Measurements from ENCODE around the gene DAB2. TPM values are rescaled to one million over a fixed set of nuclear protein-coding genes. Genes with fewer than 3 reads are reported as not detected.

Gene DAB2
- total and polyA plus RNA-seq, 2 of the 8 experiments (the other 6 are each of a cell fraction or from before 2014, with no cell fraction given) = 2.6 to 4.9 TPM

DNA sequence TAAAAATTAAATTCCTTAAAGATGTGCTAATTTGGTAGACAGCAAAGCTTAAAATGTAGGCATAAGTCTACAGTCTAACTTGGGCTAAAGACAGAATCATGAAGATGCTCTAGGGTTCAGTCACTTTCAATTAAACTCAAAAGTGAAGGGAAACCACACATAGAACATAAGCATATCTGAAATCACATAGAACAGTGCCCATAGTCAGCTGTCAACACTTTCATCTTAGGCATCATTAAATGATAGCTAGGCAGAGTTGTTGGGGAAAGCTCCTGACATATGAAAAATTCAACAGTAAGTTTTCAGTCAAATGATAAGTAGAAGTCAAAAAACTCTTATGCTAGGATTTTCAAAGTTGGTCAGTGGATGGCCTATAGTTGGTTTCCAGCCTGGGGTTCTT, 11.0 kb downstream of the DAB2 start:
- Histone ChIP-seq H3K18ac (ENCODE audit: extremely low read depth, low read length) (no peak overlapping the region), H4K20me1 (replicated peaks in 1 of 2; ENCODE audit: control insufficient read depth in 1 of 2, insufficient read depth in 2 of 2, low read length in 2 of 2) (no peaks in the 10 kb centered on the region), H2BK20ac (ENCODE audit: low read length) (no peak overlapping the region), H2BK12ac (ENCODE audit: low read depth, low read length) (no peak overlapping the region), H2BK15ac (ENCODE audit: low read length) (no peak overlapping the region), H3K9ac (replicated peaks in 1 of 4; ENCODE audit: extremely low read depth in 1 of 4, low read depth in 3 of 4, low read length in 3 of 4) (no peak overlapping the region), H2AK5ac (ENCODE audit: low read depth, low read length) (no peak overlapping the region), H3K23ac (ENCODE audit: insufficient read length) (no peak overlapping the region), H4K5ac (ENCODE audit: insufficient read length, low read depth, low read length) (no peak overlapping the region), H2BK5ac (ENCODE audit: low read depth, low read length) (no peak overlapping the region), H4K8ac (ENCODE audit: extremely low read depth, insufficient read depth, low read length) (no peak overlapping the region), H3K23me2 (ENCODE audit: low read depth, low read length) (no peaks in the 10 kb centered on the region), H3K79me2 (ENCODE audit: control insufficient read depth in 1 of 2, insufficient read depth in 2 of 2, low read length in 2 of 2) (no peaks in the 10 kb centered on the region), H3K27ac (ENCODE audit: low read depth, low read length) (no peak overlapping the region), H3K4me1 (replicated peaks in 1 of 4; ENCODE audit: control insufficient read depth in 3 of 4, insufficient read depth in 4 of 4, low read length in 3 of 4) (peaks cover 0 to 5% (median 2%) of the 10 kb centered on the region in 4 experiments; a peak in 2 of 7 replicates), H3K4me3 (ENCODE audit: extremely low read depth in 1 of 4, insufficient read depth in 2 of 4, low read depth in 3 of 4, low read length in 4 of 4) (no peak overlapping the region), H3K56ac (replicated peaks; ENCODE audit: insufficient read length, low read depth, low read length) (no peak overlapping the region), H3K36me3 (ENCODE audit: control insufficient read depth in 2 of 4, insufficient read depth in 4 of 4, low read length in 3 of 4) (no peaks in the 10 kb centered on the region), H2AFZ (ENCODE audit: low read length) (no peak overlapping the region), H3K9me3 (ENCODE audit: insufficient read depth in 2 of 2, low read depth in 1 of 2, low read length in 1 of 2) (no peaks in the 10 kb centered on the region), H3K79me1 (ENCODE audit: low read depth, low read length) (no peaks in the 10 kb centered on the region), H3K4me2 (ENCODE audit: insufficient read depth in 1 of 2, low read depth in 2 of 2, low read length in 2 of 2) (no peak overlapping the region), H3K27me3 (replicated peaks in 1 of 4; ENCODE audit: control insufficient read depth in 3 of 4, extremely low read depth in 1 of 4, insufficient read depth in 3 of 4, low read length in 3 of 4) (no peaks in the 10 kb centered on the region), H4K91ac (replicated peaks; ENCODE audit: insufficient read length, low read length) (no peak overlapping the region), H2BK120ac (replicated peaks; ENCODE audit: low read depth, low read length) (no peak overlapping the region), H3K14ac (ENCODE audit: insufficient read length) (no peak overlapping the region), H3K4ac (replicated peaks; ENCODE audit: insufficient read length, low read depth, low read length) (no peak overlapping the region)
- FAIRE-seq (no peak), DNase-seq (ENCODE audit: low read depth in 1 of 2, low spot score in 2 of 2) (no peak)
- ChIA-PET POLR2A (ENCODE audit: partially characterized antibody) (interaction anchor here (0.8 kb wide), 1 partner anchor 11 kb away, joined by 3 read pairs; the partner anchor contains the start of gene DAB2), CTCF (ENCODE audit: partially characterized antibody) (interaction anchor here (0.8 to 3.8 kb wide), 6 partner anchors 10 to 164 kb away, joined by 3 to 15 read pairs (median 6); partner anchors contain the start of gene DAB2)
- TF ChIP-seq TBP (IDR thresholded peaks at IDR 0.05; ENCODE audit: low read depth, low read length) (no peak), POLR2AphosphoS5 (IDR thresholded peaks at IDR 0.05; ENCODE audit: low read depth, low read length) (no peak), CREB1 (IDR thresholded peaks at IDR 0.05) (no peak), ASH2L (IDR thresholded peaks at IDR 0.05; ENCODE audit: low read length) (no peak), CHD2 (IDR thresholded peaks at IDR 0.05; ENCODE audit: low read length) (no peak), RBBP5 (IDR thresholded peaks at IDR 0.05; ENCODE audit: borderline replicate concordance, low read depth, low read length) (no peak), TCF12 (IDR thresholded peaks at IDR 0.05; ENCODE audit: low read depth, low read length) (no peak), GTF2F1 (IDR thresholded peaks at IDR 0.05; ENCODE audit: borderline replicate concordance, low read depth, low read length) (no peak), RXRA (IDR thresholded peaks at IDR 0.05; ENCODE audit: insufficient read depth, low read depth, low read length) (no peak), NANOG (IDR thresholded peaks at IDR 0.05; ENCODE audit: insufficient read depth, low read depth, low read length, poor library complexity, severe bottlenecking) (no peak), RAD21 (IDR thresholded peaks at IDR 0.05 in 1 of 2, conservative IDR thresholded peaks at IDR 0.05 in 1 of 2; ENCODE audit: low read depth in 2 of 2, low read length in 2 of 2) (no peak), GABPA (IDR thresholded peaks at IDR 0.05; ENCODE audit: borderline replicate concordance, insufficient read depth, low read length) (no peak)
- TF ChIP-seq, protein P1, sequence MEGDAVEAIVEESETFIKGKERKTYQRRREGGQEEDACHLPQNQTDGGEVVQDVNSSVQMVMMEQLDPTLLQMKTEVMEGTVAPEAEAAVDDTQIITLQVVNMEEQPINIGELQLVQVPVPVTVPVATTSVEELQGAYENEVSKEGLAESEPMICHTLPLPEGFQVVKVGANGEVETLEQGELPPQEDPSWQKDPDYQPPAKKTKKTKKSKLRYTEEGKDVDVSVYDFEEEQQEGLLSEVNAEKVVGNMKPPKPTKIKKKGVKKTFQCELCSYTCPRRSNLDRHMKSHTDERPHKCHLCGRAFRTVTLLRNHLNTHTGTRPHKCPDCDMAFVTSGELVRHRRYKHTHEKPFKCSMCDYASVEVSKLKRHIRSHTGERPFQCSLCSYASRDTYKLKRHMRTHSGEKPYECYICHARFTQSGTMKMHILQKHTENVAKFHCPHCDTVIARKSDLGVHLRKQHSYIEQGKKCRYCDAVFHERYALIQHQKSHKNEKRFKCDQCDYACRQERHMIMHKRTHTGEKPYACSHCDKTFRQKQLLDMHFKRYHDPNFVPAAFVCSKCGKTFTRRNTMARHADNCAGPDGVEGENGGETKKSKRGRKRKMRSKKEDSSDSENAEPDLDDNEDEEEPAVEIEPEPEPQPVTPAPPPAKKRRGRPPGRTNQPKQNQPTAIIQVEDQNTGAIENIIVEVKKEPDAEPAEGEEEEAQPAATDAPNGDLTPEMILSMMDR (IDR thresholded peaks at IDR 0.05; ENCODE audit: control extremely low read depth in 1 of 3, insufficient read depth in 1 of 3, low read depth in 1 of 3, low read length in 3 of 3) = no peak
